Dermis microvascular lymphatic vessel endothelial cell (primary cell): Measurements from ENCODE around the gene NDUFAF5. TPM values are rescaled to one million over a fixed set of nuclear protein-coding genes. Genes with fewer than 3 reads are reported as not detected.

ENCODE experiments used
- DNase-seq, 2 donors: peaks; one replicate each; pipeline versions ENCODE4 v3.0.0 to v3.0.0-alpha.2; 2010; ENCODE audit warnings: low read depth in 2 of 2
- total RNA-seq: library from RNA; depleted of rRNA; stranded (reverse); fragments of >200 nt; gene quantifications from 2 replicates; pipeline ENCODE4 v1.2.1, GENCODE V29; 2014

NDUFAF5 gene
- total RNA-seq, 1 donor from 2014 or later: 9.1 TPM

- DNase-seq: peak; percentile 43 to 58
These were observed 35.2 kb downstream of the NDUFAF5 start for GRCh38 chr20:13819885-13820645.

DNA sequence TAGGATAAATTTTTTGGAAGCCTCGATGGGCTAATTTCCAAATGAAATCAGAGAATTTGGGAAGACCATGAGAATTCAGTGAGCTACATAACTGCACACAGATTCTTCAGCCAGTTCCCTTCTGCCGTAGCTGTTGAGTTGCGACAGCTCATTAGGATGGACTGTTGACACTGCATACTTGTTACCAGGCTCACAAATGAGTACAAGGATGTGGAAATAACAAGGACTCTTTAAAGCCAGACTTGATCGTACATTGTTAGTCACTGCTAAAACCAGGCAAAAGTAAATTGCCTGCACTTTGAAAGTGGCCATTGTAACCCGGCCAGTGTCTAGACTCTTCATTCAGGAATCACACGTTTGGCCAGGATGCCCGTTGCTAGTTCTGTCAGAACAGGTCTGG is 37.0 kb downstream of the NDUFAF5 start:
- no peak for DNase-seq

- DNase-seq: no peak
These were observed 37.6 kb downstream of the NDUFAF5 start for GRCh38 chr20:13822459-13822858.

- no peak for DNase-seq
These were observed 39.6 kb downstream of the NDUFAF5 start for GRCh38 chr20:13824459-13824858.

DNA sequence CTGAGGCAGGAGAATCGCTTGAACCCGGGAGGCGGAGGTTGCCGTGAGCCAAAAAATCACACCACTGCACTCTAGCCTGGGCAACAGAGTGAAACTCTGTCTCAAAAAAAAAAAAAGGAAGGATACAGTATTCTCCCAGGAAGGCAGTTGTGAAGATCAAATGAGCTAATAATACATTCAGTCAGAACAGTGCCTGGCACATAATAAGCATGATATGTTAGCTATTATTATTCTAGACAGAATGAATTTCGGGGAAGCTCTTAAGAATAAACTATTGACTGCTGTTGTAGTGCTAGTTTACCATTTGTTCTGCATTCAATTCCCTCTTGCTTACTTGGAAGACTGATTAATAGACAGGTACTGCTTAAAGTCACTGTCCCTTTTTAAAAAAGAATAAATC is 40.6 kb downstream of the NDUFAF5 start:
- no peak for DNase-seq

DNA sequence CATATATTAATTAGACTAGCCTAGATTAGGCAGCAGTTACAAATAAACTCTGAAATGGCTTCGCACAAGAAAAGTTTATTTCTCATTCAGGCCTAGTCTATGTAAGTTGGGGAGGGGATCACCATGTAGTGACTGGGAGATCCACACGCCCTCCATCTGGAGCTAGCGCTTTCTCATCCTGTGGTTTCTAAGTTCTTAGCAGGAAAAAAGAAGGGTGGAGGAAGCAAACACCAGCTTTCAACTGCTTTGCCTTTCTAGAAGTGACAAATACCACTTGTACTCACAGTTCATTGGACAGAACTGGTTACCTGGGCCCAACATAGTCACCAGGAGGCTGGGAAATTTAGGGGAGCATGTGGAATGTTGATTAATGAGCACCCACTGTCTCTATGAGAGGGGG is 46.6 kb downstream of the NDUFAF5 start:
- no peak for DNase-seq

GRCh38 chr20:13838664-13839063 is 53.8 kb downstream of the NDUFAF5 start:
- DNase-seq: no peak

- no peak for DNase-seq
These were observed 54.7 kb downstream of the NDUFAF5 start for GRCh38 chr20:13839421-13840092.

DNA sequence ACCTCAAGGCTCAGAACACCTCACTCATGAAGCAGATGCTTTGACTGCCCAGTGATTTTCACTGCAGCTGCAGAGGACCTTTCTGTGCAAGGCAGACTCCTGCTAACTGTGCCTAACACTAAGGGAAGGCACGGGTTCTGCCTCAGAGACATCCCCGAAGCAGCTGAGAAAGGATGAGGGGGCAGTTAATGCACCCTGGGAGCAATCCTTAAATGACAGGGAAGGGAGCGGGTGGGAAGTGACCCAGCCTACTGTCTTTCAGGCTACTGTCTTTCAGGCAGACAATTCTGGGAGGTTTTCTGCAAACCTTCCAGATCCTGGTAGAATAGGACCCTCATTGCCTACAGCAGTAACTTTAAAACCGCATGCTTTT is 55.3 kb downstream of the NDUFAF5 start:
- DNase-seq: no peak

DNA sequence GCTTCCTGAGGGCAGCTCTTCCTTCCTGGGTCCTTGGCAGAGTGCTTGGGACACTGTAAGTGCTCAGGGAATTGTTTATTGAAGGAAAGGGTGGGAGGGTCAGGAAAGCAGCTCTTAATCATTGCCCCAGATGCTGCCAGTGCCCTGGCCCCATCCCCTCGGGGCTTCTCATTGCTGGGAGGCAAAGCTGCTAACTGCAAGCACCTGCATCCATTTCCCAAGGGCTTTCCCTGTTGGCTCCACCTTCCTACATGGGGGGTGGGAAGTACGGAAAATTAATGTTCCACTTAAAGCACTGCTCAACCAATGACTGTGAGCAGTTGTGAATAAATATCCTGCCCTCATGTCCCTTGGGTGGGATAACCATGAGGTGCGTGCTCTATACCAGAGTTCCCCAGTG is 56.4 kb downstream of the NDUFAF5 start:
- DNase-seq: no peak

- DNase-seq: no peak
These were observed 59.5 kb downstream of the NDUFAF5 start for GRCh38 chr20:13844296-13844695.

- no peak for DNase-seq
These were observed 66.5 kb downstream of the NDUFAF5 start for GRCh38 chr20:13851279-13851678.

- no peak for DNase-seq
These were observed 67.5 kb downstream of the NDUFAF5 start for GRCh38 chr20:13852306-13852705.

- no peak for DNase-seq
These were observed 70.8 kb downstream of the NDUFAF5 start for GRCh38 chr20:13855613-13856012.

GRCh38 chr20:13856354-13856753 is 71.5 kb downstream of the NDUFAF5 start:
- no peak for DNase-seq

GRCh38 chr20:13857304-13857703 is 72.5 kb downstream of the NDUFAF5 start:
- no peak for DNase-seq

DNA sequence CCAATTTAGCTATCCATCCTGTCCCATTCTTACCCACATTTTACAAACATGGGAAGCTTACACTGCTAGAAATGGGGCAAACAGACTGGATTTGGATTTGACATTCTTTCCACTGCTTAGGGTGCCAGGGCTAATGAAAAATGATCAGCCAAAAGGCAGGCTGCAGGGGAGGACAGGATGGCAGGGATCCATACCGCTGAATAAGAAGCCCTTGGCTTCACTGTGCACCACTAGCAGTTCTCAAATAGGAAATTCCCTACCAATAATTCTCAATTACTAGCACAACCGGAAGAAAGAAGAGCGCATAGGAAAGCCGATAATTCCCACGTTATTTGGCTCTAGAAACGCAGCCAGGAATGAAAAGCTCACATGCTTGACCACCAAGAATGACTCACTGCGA is 73.1 kb downstream of the NDUFAF5 start:
- no peak for DNase-seq

- no peak for DNase-seq
These were observed 73.6 kb downstream of the NDUFAF5 start for GRCh38 chr20:13858439-13858838.

- DNase-seq: no peak
These were observed 74.0 kb downstream of the NDUFAF5 start for GRCh38 chr20:13858871-13859270.

DNA sequence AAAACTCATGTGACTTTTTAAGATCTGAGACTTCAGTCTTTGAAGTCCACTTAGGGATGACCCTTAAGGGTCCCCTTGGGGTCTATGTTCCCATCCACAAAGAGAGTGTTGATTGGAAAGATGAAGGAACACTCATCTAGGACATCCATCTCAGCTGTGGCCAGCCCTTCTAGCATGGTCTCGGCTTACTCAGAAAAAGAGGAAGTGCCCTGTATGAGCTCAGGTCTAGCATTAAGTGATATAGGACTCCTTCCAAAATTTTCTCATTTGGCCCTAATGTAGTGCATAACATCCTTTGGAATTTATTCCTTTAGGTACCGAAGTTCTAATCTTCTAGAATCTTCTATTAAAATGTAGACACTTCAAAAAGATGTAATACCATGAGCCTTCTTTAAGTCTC is 77.4 kb downstream of the NDUFAF5 start:
- no peak for DNase-seq

GRCh38 chr20:13863244-13863643 is 78.4 kb downstream of the NDUFAF5 start:
- no peak for DNase-seq

DNA sequence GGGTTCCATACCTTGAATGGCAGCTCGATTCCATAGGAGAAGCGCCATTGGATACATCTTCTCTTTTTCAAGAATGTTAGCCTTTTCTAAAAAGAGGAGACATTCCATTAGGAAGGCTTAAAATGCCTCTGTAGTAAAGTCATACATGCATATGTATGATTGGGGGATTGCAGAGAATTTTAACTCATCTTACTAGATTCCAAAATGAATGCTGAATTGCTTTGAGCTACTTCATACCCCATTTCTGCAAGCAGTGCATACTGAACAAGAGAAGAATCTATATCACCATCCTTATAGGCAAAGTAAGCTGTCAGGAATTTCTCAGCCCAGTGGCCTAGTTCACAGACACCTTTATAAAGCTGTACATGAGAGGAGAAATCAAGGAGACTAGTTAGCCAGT is 80.3 kb downstream of the NDUFAF5 start:
- no peak for DNase-seq

DNA sequence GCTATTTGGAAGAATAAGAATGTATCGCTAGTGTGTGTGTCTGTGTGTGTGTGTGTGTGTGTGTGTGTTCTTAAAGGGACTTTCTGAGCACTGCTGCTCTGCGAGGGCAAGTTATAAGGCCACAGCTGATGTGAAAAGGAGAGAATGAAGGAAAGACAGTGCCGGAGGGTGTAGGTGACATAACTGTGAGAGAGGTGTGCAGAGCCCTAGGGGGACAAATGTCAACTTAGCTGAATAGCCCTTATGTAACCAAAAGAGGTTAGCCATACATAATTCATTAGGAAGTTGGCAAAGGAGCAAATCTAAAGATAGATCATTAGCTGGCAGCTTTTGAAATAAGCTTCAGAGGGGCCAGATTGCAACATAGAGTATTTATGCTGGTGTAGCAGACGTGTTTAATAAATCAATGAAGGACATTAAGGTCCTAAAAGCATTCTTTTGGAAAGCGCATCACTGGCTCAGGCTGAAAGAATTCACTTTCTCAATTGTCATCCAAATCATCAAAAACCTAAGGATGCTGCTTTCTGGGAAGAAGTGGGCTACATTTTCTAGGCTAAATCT is 81.0 kb downstream of the NDUFAF5 start:
- no peak for DNase-seq
